GM21390 (cell line): ENCODE data around the gene ESYT2.
"Not testable (repeated sequence)": the region's sequence is repeated elsewhere in the genome, so short reads cannot be mapped to it uniquely, and the experiment has no call there.

ENCODE experiments used
- ATAC-seq: cut with Tn5 transposase; IDR thresholded peaks from one replicate; pipeline ENCODE4 v1.9.1; 2021; ENCODE audit not compliant: unreplicated experiment

ESYT2 gene

GRCh38 chr7:158727690-158728089 lies 101.6 kb downstream of the ESYT2 start:
- no peak for ATAC-seq

GRCh38 chr7:158726277-158726807 lies 103.0 kb downstream of the ESYT2 start:
- ATAC-seq, result no peak

- ATAC-seq, result no peak
Observed at GRCh38 chr7:158725506-158725800, 103.9 kb downstream of the ESYT2 start.

- ATAC-seq, result no peak
Observed at GRCh38 chr7:158724658-158725505, 104.4 kb downstream of the ESYT2 start.

- no peak for ATAC-seq
Observed at GRCh38 chr7:158723714-158724385, 105.5 kb downstream of the ESYT2 start.

GRCh38 chr7:158723266-158723665 lies 106.0 kb downstream of the ESYT2 start:
- no peak for ATAC-seq

GRCh38 chr7:158722574-158723237 lies 106.6 kb downstream of the ESYT2 start:
- no peak for ATAC-seq

- no peak for ATAC-seq
Observed at GRCh38 chr7:158720112-158720511, 109.2 kb downstream of the ESYT2 start.

- no peak for ATAC-seq
Observed at GRCh38 chr7:158716802-158717201, 112.5 kb downstream of the ESYT2 start.

GRCh38 chr7:158710651-158711102 lies 118.6 kb downstream of the ESYT2 start:
- no peak for ATAC-seq

GRCh38 chr7:158707610-158708009 lies 121.7 kb downstream of the ESYT2 start:
- ATAC-seq, result no peak

GRCh38 chr7:158706710-158707590 lies 122.4 kb downstream of the ESYT2 start:
- ATAC-seq, result no peak

- no peak for ATAC-seq
Observed at GRCh38 chr7:158706273-158706704, 123.0 kb downstream of the ESYT2 start.

GRCh38 chr7:158705234-158705850 lies 124.0 kb downstream of the ESYT2 start:
- no peak for ATAC-seq

- ATAC-seq, result peak; percentile 96
Observed at GRCh38 chr7:158704524-158705233, 124.6 kb downstream of the ESYT2 start, which contains the start of gene NCAPG2. NCAPG2 (minus strand) TSS chr7:158704804; CDS start chr7:158701899, 2,905 bp downstream.

- ATAC-seq, result not testable (repeated sequence)
Observed at GRCh38 chr7:158703679-158704523, 125.4 kb downstream of the ESYT2 start.

- ATAC-seq, result no peak
Observed at GRCh38 chr7:158702944-158703343, 126.4 kb downstream of the ESYT2 start.

GRCh38 chr7:158702196-158702595 lies 127.1 kb downstream of the ESYT2 start:
- no peak for ATAC-seq
